Neural crest cell (in vitro differentiated cells): Measurements from ENCODE around the gene USP13. TPM values are rescaled to one million over a fixed set of nuclear protein-coding genes. Genes with fewer than 3 reads are reported as not detected.
"Not testable (repeated sequence)": the region's sequence is repeated elsewhere in the genome, so short reads cannot be mapped to it uniquely, and the experiment has no call there.

Experiments used
- DNase-seq: peaks from one replicate; pipeline ENCODE4 v3.0.0; 2021; ENCODE audit warnings: low read depth, mixed read lengths, low spot score
- H3K27ac Mint-ChIP-seq: one replicate; pipeline ENCODE4 v1.8.0; 2021; ENCODE audit warnings: mild to moderate bottlenecking, mixed read lengths; ENCODE audit not compliant: unreplicated experiment
- H3K27me3 Mint-ChIP-seq: 2 replicates; pipeline ENCODE4 v1.8.0; 2021; ENCODE audit warnings: low read depth, mild to moderate bottlenecking, mixed read lengths
- H3K36me3 Mint-ChIP-seq: 2 replicates; pipeline ENCODE4 v1.8.0; 2021; ENCODE audit warnings: low read depth, mild to moderate bottlenecking, mixed read lengths
- H3K4me1 Mint-ChIP-seq: 2 replicates; pipeline ENCODE4 v1.8.0; 2021; ENCODE audit warnings: mixed read lengths
- H3K4me3 Mint-ChIP-seq: one replicate; pipeline ENCODE4 v1.8.0; 2021; ENCODE audit warnings: mild to moderate bottlenecking, mixed read lengths
- H3K9me3 Mint-ChIP-seq: 2 replicates; pipeline ENCODE4 v1.8.0; 2021; ENCODE audit warnings: mixed read lengths
- total RNA-seq: library from RNA; stranded (reverse); gene quantifications from 2 replicates; pipeline ENCODE4 v1.2.1, GENCODE V29; 2021
- TF ChIP-seq, protein P1 (sequence below): fragments of 200-600 bp; sonication (generic); conservative IDR thresholded peaks from 2 replicates; pipeline ENCODE4 v1.5.0; 2021; ENCODE audit warnings: antibody characterized with exemption, mild to moderate bottlenecking

Gene USP13
- total RNA-seq, 1 donor from 2014 or later: 26.7 TPM

DNA sequence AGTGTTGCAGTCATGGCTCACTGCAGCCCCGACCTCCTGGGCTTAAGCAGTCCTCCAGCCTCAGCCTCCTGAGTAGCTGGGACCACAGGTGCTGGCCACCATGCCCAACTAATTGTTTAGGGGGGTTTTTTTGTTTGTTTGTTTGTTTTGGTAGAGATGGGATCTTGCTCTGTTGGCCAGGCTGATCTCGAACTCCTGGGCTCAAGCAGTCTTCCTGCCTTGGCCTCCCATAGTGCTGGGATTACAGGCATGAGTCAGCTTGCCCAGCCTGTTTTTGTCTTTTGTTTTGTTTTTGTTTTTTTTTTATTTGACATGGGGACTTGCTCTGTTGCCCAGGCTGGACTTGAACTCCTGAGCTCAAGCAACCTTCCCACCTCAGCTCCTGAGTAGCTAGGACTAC, 30.8 kb upstream of the USP13 start:
- Mint-ChIP-seq H3K27ac (no peak overlapping the region), H3K27me3 (no peaks in the 10 kb centered on the region), H3K9me3 (peaks cover 2% of the 10 kb centered on the region), H3K4me3 (no peak overlapping the region), H3K36me3 (peaks cover 25% of the 10 kb centered on the region), H3K4me1 (peaks cover 6% of the 10 kb centered on the region)
- no peak for DNase-seq
- TF ChIP-seq, protein P1, sequence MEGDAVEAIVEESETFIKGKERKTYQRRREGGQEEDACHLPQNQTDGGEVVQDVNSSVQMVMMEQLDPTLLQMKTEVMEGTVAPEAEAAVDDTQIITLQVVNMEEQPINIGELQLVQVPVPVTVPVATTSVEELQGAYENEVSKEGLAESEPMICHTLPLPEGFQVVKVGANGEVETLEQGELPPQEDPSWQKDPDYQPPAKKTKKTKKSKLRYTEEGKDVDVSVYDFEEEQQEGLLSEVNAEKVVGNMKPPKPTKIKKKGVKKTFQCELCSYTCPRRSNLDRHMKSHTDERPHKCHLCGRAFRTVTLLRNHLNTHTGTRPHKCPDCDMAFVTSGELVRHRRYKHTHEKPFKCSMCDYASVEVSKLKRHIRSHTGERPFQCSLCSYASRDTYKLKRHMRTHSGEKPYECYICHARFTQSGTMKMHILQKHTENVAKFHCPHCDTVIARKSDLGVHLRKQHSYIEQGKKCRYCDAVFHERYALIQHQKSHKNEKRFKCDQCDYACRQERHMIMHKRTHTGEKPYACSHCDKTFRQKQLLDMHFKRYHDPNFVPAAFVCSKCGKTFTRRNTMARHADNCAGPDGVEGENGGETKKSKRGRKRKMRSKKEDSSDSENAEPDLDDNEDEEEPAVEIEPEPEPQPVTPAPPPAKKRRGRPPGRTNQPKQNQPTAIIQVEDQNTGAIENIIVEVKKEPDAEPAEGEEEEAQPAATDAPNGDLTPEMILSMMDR: no peak

DNA sequence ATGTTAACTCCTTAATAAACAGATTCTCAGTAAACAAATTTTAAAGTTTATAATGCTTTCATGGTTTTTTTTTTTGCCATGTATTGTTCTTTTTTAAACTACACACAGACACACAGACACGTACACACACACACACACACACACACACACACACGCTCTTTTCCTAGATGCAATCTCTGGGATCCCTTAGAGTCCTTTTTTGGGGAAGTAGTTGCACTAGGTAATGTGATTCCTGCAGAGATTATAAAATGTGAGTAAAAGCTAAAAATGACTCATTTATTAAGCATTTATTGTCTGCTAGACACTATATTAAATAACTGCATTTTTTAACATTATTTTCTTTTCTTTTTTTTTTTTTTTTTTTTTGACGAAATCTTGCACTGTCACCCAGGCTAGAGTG, 28.4 kb upstream of the USP13 start:
- peaks cover 18% of the 10 kb centered on the region for H3K36me3 Mint-ChIP-seq
- TF ChIP-seq, protein P1: no peak
- no peak for DNase-seq
- H3K4me1 Mint-ChIP-seq: peaks cover 16% of the 10 kb centered on the region
- H3K9me3 Mint-ChIP-seq: peaks cover 2% of the 10 kb centered on the region
- H3K4me3 Mint-ChIP-seq: no peak overlapping the region
- no peak overlapping the region for H3K27ac Mint-ChIP-seq
- H3K27me3 Mint-ChIP-seq: no peaks in the 10 kb centered on the region

DNA sequence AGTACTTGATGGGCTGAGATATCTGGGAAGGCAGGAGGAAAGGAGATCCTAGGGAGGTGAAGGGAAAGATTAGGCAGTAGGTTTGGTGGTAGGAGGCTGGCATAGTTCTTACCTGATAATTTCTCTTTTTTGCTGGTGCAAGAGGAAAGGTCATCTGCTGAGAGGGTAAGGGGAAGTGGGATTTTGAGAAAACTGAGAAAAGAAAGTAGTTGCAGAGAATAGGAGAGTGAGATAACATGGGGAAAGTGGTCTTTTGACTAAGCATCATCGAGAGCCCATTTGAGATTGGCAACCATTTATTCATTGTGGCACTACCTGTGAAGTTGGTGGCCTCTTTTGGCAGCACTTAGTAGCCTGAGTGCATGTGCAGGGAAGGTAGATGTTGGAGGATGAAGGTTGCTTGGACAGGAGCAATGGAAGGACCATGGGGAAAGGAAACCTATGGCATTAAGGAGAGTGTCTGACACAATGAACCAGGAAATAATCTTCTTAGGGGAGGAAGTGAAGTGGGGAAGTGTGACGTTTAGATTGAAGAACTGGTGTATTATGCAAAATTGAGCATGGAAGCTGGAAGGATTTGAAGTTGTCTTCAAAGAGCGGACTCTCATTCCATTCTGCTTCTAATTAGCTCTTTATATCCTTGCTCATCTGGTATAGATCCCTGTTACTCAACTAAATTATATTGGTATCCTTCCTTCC, 21.9 kb upstream of the USP13 start:
- DNase-seq: no peak
- H3K9me3 Mint-ChIP-seq: no peaks in the 10 kb centered on the region
- TF ChIP-seq, protein P1: no peak
- no peak overlapping the region for H3K4me3 Mint-ChIP-seq
- peaks cover 13% of the 10 kb centered on the region for H3K4me1 Mint-ChIP-seq
- no peaks in the 10 kb centered on the region for H3K27me3 Mint-ChIP-seq
- no peaks in the 10 kb centered on the region for H3K36me3 Mint-ChIP-seq
- no peak overlapping the region for H3K27ac Mint-ChIP-seq

DNA sequence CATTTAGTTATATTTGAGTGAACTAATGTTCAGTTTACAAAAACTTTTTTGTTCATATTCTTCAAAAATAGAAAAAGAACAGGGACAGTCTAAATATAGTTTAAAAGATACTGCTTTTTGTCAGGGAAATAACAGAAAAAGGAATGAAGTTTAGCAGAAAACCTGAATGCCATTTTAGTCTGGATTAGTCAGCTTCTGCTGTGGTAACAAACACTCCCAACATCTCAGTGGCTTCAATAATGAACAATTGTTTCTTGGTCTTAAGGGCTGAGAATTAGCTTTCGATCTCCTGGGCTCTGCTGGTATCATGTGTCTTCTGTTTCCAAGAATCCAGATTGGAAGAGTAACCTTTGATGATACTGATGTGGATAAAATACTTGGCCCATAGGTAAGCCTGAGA, 12.4 kb upstream of the USP13 start:
- Mint-ChIP-seq H3K27ac (no peak overlapping the region), H3K27me3 (no peaks in the 10 kb centered on the region), H3K9me3 (peaks cover 2% of the 10 kb centered on the region), H3K4me3 (no peak overlapping the region), H3K4me1 (no peaks in the 10 kb centered on the region), H3K36me3 (no peaks in the 10 kb centered on the region)
- TF ChIP-seq, protein P1: no peak
- no peak for DNase-seq

DNA sequence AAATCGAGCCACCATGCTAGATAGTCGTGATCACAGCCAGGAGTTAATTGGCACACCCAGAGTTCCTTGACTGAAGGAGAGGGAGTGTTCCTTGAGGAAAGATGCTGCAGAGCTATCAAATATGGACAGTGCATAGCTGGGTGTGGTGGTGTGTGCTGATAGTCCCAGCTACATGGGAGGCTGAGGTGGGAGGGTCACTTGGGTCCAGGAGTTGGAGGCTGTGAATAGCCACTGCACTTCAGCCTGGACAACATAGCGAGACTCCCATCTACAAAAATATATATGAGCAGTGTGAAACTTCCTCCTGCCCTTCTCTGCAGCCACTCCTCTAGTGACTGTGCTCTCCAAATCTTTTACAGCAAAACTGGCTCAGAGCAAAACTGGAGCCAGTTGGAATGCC, 10.0 kb upstream of the USP13 start:
- no peak overlapping the region for H3K27ac Mint-ChIP-seq
- no peak overlapping the region for H3K4me3 Mint-ChIP-seq
- H3K36me3 Mint-ChIP-seq: no peaks in the 10 kb centered on the region
- H3K9me3 Mint-ChIP-seq: peaks cover 2% of the 10 kb centered on the region
- H3K27me3 Mint-ChIP-seq: no peaks in the 10 kb centered on the region
- DNase-seq: no peak
- H3K4me1 Mint-ChIP-seq: no peaks in the 10 kb centered on the region
- TF ChIP-seq, protein P1: no peak

DNA sequence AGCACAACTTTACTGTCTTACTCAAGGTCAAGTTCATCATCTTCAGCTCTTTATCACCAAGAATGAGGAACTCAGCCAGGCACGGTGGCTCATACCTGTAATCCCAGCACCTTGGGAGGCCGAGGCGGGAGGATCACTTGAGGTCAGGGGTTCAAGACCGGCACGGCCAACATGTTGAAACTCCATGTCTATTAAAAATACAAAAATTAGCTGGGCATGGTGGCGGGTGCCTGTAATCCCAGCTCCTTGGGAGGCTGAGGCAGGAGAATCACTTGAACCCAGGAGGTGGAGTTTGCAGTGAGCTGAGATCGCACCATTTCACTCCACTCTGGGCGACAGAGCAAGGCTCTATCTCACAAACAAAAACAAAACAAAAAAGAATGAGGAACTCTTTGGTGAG, 9.0 kb upstream of the USP13 start:
- H3K36me3 Mint-ChIP-seq, H3K27ac Mint-ChIP-seq, H3K9me3 Mint-ChIP-seq, H3K4me3 Mint-ChIP-seq, H3K27me3 Mint-ChIP-seq, H3K4me1 Mint-ChIP-seq, DNase-seq: not testable (repeated sequence)
